Activated B cell treated with CpG ODN at 0.5 μM for 24 hours (primary cell): ENCODE measurements around the gene C14orf132. TPM values are rescaled to one million over a fixed set of nuclear protein-coding genes. Genes with fewer than 3 reads are reported as not detected.

Experiments used
- ATAC-seq: fragments of 200-7000 bp; cut with Tn5 transposase; one replicate; pipeline ENCODE4 v1.10.0; 2021; ENCODE audit warnings: low read depth, mild to moderate bottlenecking, moderate library complexity
- CTCF ChIA-PET: fragments of 350-600 bp; sonication (Branson Sonifier 250); formaldehyde crosslinking; loops from one replicate; lab custom pipeline; 2021; ENCODE audit warnings: antibody characterized with exemption; lab: Charles Lee
- POLR2A ChIA-PET: fragments of 350-600 bp; sonication (Branson Sonifier 250); formaldehyde crosslinking; loops from one replicate; lab custom pipeline; 2021; ENCODE audit warnings: antibody characterized with exemption; lab: Charles Lee
- DNase-seq: peaks from one replicate; pipeline ENCODE4 v3.0.0; 2022
- H3K27ac Mint-ChIP-seq: one replicate; pipeline ENCODE4 v1.8.0; 2020; ENCODE audit warnings: mixed read lengths
- H3K27me3 Mint-ChIP-seq: one replicate; pipeline ENCODE4 v1.8.0; 2021; ENCODE audit warnings: mixed read lengths
- H3K36me3 Mint-ChIP-seq: one replicate; pipeline ENCODE4 v1.8.0; 2021; ENCODE audit warnings: low read depth, mixed read lengths
- H3K4me1 Mint-ChIP-seq: one replicate; pipeline ENCODE4 v1.8.0; 2021; ENCODE audit warnings: mixed read lengths
- H3K4me3 Mint-ChIP-seq: one replicate; pipeline ENCODE4 v1.8.0; 2020; ENCODE audit warnings: mild to moderate bottlenecking, mixed read lengths
- H3K9me3 Mint-ChIP-seq: one replicate; pipeline ENCODE4 v1.8.0; 2020; ENCODE audit warnings: mixed read lengths
- intact Hi-C: fragments of 100-400 bp; cut with micrococcal nuclease; formaldehyde crosslinking; loops from one replicate; pipeline ENCODE4 v1.15.1; 2024
- total RNA-seq: library from RNA; stranded (reverse); gene quantifications from 2 replicates; pipeline ENCODE4 v1.2.3, GENCODE V29; 2022
- TF ChIP-seq, protein P1 (sequence below): fragments of 200-600 bp; IDR thresholded peaks from one replicate; pipeline ENCODE4 v1.8.0; 2022; ENCODE audit warnings: antibody characterized with exemption, mild to moderate bottlenecking

The C14orf132 gene
- total RNA-seq, 1 donor from 2014 or later, result 0.16 TPM

DNA sequence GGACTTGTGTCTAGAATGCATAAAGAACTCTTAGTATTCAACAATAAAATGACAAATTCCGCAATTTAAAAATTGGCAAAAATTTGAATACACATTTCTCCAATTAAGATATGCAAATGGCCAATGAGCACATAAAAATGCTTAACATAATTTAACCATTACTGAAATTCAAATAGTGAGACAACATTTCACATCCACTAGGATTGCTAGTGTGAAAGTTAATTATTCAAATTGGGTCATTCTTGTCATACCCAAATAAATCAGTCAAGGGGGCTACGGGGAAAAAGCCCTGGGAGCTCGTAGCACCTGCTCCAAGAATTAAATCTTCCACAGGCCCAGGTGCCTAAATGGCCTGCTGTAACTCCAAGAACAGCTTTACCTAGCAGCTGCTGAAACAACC, 25.0 kb upstream of the C14orf132 start:
- Mint-ChIP-seq H3K4me1 (peaks cover 20% of the 10 kb centered on the region), H3K27ac (no peak overlapping the region), H3K36me3 (peaks cover 3% of the 10 kb centered on the region), H3K9me3 (peaks cover 15% of the 10 kb centered on the region), H3K27me3 (peaks cover 16% of the 10 kb centered on the region), H3K4me3 (no peak overlapping the region)
- POLR2A ChIA-PET, result no interaction called here
- intact Hi-C loops, result no loop called here
- TF ChIP-seq, protein P1, sequence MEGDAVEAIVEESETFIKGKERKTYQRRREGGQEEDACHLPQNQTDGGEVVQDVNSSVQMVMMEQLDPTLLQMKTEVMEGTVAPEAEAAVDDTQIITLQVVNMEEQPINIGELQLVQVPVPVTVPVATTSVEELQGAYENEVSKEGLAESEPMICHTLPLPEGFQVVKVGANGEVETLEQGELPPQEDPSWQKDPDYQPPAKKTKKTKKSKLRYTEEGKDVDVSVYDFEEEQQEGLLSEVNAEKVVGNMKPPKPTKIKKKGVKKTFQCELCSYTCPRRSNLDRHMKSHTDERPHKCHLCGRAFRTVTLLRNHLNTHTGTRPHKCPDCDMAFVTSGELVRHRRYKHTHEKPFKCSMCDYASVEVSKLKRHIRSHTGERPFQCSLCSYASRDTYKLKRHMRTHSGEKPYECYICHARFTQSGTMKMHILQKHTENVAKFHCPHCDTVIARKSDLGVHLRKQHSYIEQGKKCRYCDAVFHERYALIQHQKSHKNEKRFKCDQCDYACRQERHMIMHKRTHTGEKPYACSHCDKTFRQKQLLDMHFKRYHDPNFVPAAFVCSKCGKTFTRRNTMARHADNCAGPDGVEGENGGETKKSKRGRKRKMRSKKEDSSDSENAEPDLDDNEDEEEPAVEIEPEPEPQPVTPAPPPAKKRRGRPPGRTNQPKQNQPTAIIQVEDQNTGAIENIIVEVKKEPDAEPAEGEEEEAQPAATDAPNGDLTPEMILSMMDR, result no peak
- ATAC-seq (no peak), DNase-seq (no peak)
- CTCF ChIA-PET, result no interaction called here

DNA sequence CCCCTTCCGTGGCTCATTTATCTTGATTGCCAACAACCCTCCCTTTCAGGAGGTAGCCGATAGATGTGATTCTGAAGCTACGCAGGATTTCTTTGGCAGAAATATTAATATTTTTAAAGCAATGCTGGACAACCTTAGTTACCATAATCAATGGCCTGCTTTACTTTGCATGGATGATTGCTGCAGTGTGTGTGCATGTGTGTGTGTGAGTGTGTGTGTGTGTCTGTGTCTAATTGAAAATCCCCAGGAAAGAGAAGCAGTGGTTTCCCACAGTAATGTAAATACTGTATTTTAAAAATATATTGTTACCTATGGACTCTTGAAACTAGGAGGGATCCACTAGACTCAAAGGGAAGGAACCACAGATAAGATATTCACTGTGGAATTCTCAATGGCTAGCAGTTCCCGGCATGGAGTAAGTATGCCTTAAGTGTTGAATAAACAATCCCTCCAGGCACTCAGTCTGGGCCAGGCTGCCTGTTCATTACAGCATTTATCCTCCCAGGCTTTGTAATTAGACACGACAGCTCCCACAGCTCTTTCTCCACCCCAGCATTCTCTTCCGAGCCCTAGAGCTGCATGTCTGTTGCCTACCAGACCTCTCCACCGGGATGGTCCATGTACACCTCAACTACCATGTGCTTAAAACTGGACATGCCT, 22.5 kb upstream of the C14orf132 start:
- Mint-ChIP-seq H3K36me3 (no peaks in the 10 kb centered on the region), H3K4me1 (peaks cover 16% of the 10 kb centered on the region), H3K27ac (no peak overlapping the region), H3K27me3 (peaks cover 21% of the 10 kb centered on the region), H3K4me3 (no peak overlapping the region), H3K9me3 (peaks cover 2% of the 10 kb centered on the region)
- CTCF ChIA-PET, result interaction anchor here (0.8 kb wide), 1 partner anchor 58 kb away, joined by 3 read pairs; no protein-coding TSS in a partner anchor
- TF ChIP-seq, protein P1, result no peak
- DNase-seq (no peak), ATAC-seq (no peak)
- POLR2A ChIA-PET, result no interaction called here
- intact Hi-C loops, result no loop called here

- H3K27me3 Mint-ChIP-seq, result peaks cover 24% of the 10 kb centered on the region
- DNase-seq (no peak), ATAC-seq (no peak)
- intact Hi-C loops, result no loop called here
- TF ChIP-seq, protein P1, result no peak
- POLR2A ChIA-PET, result no interaction called here
- no peak overlapping the region for H3K27ac Mint-ChIP-seq
- no peaks in the 10 kb centered on the region for H3K36me3 Mint-ChIP-seq
- CTCF ChIA-PET, result interaction anchor here (1.4 kb wide), 1 partner anchor 23 kb away, joined by 3 read pairs; no protein-coding TSS in a partner anchor
- H3K4me3 Mint-ChIP-seq, result no peak overlapping the region
- H3K4me1 Mint-ChIP-seq, result peaks cover 4% of the 10 kb centered on the region
- no peaks in the 10 kb centered on the region for H3K9me3 Mint-ChIP-seq
Observed at GRCh38 chr14:96017882-96018281, 21.3 kb upstream of the C14orf132 start.

GRCh38 chr14:96027431-96028355, 11.5 kb upstream of the C14orf132 start:
- no peaks in the 10 kb centered on the region for H3K9me3 Mint-ChIP-seq
- ATAC-seq (no peak), DNase-seq (no peak)
- TF ChIP-seq, protein P1, result no peak
- ChIA-PET POLR2A (no interaction called here), CTCF (no interaction called here)
- H3K4me1 Mint-ChIP-seq, result no peaks in the 10 kb centered on the region
- no peak overlapping the region for H3K27ac Mint-ChIP-seq
- H3K4me3 Mint-ChIP-seq, result no peak overlapping the region
- H3K36me3 Mint-ChIP-seq, result no peaks in the 10 kb centered on the region
- intact Hi-C loops, result no loop called here
- peaks cover 14% of the 10 kb centered on the region for H3K27me3 Mint-ChIP-seq

DNA sequence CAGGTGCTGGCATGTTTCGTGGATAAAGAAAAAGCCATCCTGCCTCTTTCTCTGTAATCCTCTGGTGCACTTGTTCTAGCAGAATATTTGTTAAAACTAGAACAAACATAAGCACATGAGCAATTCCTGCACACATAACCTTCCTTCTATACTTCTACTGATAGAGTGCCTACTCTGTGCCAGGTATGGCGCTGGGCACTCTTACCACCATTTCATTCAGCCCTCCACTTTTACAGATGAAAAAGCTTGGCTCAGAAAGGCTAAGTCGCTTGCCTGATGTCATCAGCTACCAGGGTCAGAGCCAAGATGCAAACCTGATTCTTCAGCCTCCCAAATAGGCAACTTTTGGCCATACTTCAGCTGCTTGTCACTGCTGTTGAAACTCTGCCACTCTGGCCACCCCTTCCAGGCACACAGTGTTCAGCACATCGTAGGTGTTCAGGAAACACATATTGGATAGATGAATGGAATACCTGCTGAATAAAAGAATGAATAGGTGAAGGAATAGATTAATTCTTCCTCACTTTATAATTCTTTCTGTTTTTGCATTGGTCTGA, 10.0 kb upstream of the C14orf132 start:
- DNase-seq, result no peak
- intact Hi-C loops, result no loop called here
- TF ChIP-seq, protein P1, result no peak
- H3K4me1 Mint-ChIP-seq, result no peaks in the 10 kb centered on the region
- no peak overlapping the region for H3K4me3 Mint-ChIP-seq
- ChIA-PET POLR2A (no interaction called here), CTCF (no interaction called here)
- no peak overlapping the region for H3K27ac Mint-ChIP-seq
- no peaks in the 10 kb centered on the region for H3K36me3 Mint-ChIP-seq
- no peaks in the 10 kb centered on the region for H3K9me3 Mint-ChIP-seq
- no peak for ATAC-seq
- H3K27me3 Mint-ChIP-seq, result peaks cover 14% of the 10 kb centered on the region
